B cell (primary cell): ENCODE results near the gene PA2G4. TPM values are rescaled to one million over a fixed set of nuclear protein-coding genes. Genes with fewer than 3 reads are reported as not detected.
A peak's percentile ranks its signal among the peaks of the same experiment; 100 is the strongest.

Source experiments
- ATAC-seq: fragments of 200-7000 bp; cut with Tn5 transposase; one replicate; pipeline ENCODE4 v1.10.0; 2021; ENCODE audit warnings: low read depth, mild to moderate bottlenecking, moderate number of reproducible peaks, moderate library complexity
- CTCF ChIA-PET: fragments of 350-600 bp; sonication (Branson Sonifier 250); formaldehyde crosslinking; loops from one replicate; lab custom pipeline; 2021; ENCODE audit warnings: antibody characterized with exemption, inconsistent platforms; lab: Charles Lee
- POLR2A ChIA-PET: fragments of 350-600 bp; sonication (Branson Sonifier 250); formaldehyde crosslinking; loops from one replicate; lab custom pipeline; 2021; ENCODE audit warnings: antibody characterized with exemption; lab: Charles Lee
- DNase-seq: peaks from one replicate; pipeline ENCODE4 v3.0.0; 2013
- H2AFZ ChIP-seq: 2 replicates; pipeline ENCODE4 v1.6.1; 2012; ENCODE audit warnings: mild to moderate bottlenecking, low read depth, low read length; ENCODE audit not compliant: insufficient read depth, poor library complexity, severe bottlenecking
- H3K27ac ChIP-seq, 2 donors: 1 replicate in 1 of 2; 2 replicates in 1 of 2; pipeline ENCODE4 v1.5.1; 2012 to 2013; ENCODE audit warnings: low read length in 2 of 2, mild to moderate bottlenecking in 2 of 2, moderate library complexity in 1 of 2
- H3K27me3 ChIP-seq, 4 experiments: fragments of 200-600 bp in 1 of 4; sonication (generic) in 1 of 4; replicated peaks in 1 of 4; 1 replicate in 2 of 4; 2 replicates in 2 of 4; pipeline versions ENCODE4 v1.6.1 to v1.7.0; 2013 to 2016; ENCODE audit warnings: low read length in 3 of 4, mild to moderate bottlenecking in 2 of 4, mixed read lengths in 1 of 4, moderate library complexity in 1 of 4; ENCODE audit not compliant: insufficient read depth in 4 of 4, control insufficient read depth in 3 of 4; ENCODE audit errors: control extremely low read depth in 1 of 4
- H3K36me3 ChIP-seq, 2 experiments: replicated peaks in 1 of 2; 1 replicate in 1 of 2; 2 replicates in 1 of 2; pipeline versions ENCODE4 v1.6.1 to v1.7.1; 2013; ENCODE audit warnings: low read length in 1 of 2; ENCODE audit not compliant: insufficient read depth in 2 of 2, control insufficient read depth in 1 of 2; ENCODE audit errors: control extremely low read depth in 1 of 2, extremely low read depth in 1 of 2
- H3K4me1 ChIP-seq, 2 donors: fragments of 200-600 bp in 1 of 2; sonication (generic) in 1 of 2; 1 replicate in 1 of 2; 2 replicates in 1 of 2; pipeline versions ENCODE4 v1.5.1 to v1.6.1; 2013 to 2017; ENCODE audit warnings: low read length in 2 of 2; ENCODE audit not compliant: control insufficient read depth in 2 of 2, insufficient read depth in 2 of 2
- H3K4me2 ChIP-seq: replicated peaks from 2 replicates; pipeline ENCODE3; 2012; ENCODE audit warnings: mild to moderate bottlenecking, low read depth, low read length; ENCODE audit not compliant: poor library complexity, severe bottlenecking
- H3K4me3 ChIP-seq, 5 experiments: fragments of 200-600 bp in 1 of 5; sonication (generic) in 1 of 5; 1 replicate in 3 of 5; 2 replicates in 2 of 5; pipeline versions ENCODE4 v1.5.1 to v1.7.0; 2011 to 2016; ENCODE audit warnings: low read length in 4 of 5, mild to moderate bottlenecking in 4 of 5, low read depth in 2 of 5, control low read depth in 1 of 5, moderate library complexity in 1 of 5; ENCODE audit not compliant: insufficient read depth in 1 of 5; ENCODE audit errors: control extremely low read depth in 1 of 5, extremely low read depth in 1 of 5
- H3K79me2 ChIP-seq: fragments of 200-600 bp; sonication (generic); one replicate; pipeline ENCODE4 v1.6.0; 2016; ENCODE audit warnings: low read length; ENCODE audit not compliant: control insufficient read depth, insufficient read depth
- H3K9ac ChIP-seq: fragments of 200-600 bp; sonication (generic); 2 replicates; pipeline ENCODE4 v1.6.1; 2017; ENCODE audit warnings: mild to moderate bottlenecking, low read length, moderate library complexity
- H3K9me3 ChIP-seq, 3 donors: one replicate each; pipeline versions ENCODE4 v1.6.1 to v1.7.1; 2013; ENCODE audit warnings: low read length in 2 of 3; ENCODE audit not compliant: control insufficient read depth in 2 of 3, insufficient read depth in 1 of 3; ENCODE audit errors: control extremely low read depth in 1 of 3
- H4K20me1 ChIP-seq: 2 replicates; pipeline ENCODE4 v1.6.0; 2012; ENCODE audit warnings: mild to moderate bottlenecking, low read length; ENCODE audit not compliant: insufficient read depth, control insufficient read depth, poor library complexity, severe bottlenecking
- H3K27ac Mint-ChIP-seq: one replicate; pipeline ENCODE4 v1.8.0; 2021; ENCODE audit warnings: mixed read lengths
- H3K27me3 Mint-ChIP-seq: one replicate; pipeline ENCODE4 v1.8.0; 2021; ENCODE audit warnings: mixed read lengths
- H3K4me1 Mint-ChIP-seq: one replicate; pipeline ENCODE4 v1.8.0; 2021; ENCODE audit warnings: mixed read lengths
- H3K4me3 Mint-ChIP-seq: one replicate; pipeline ENCODE4 v1.8.0; 2021; ENCODE audit warnings: mixed read lengths
- H3K9me3 Mint-ChIP-seq: one replicate; pipeline ENCODE4 v1.8.0; 2022; ENCODE audit warnings: mixed read lengths; ENCODE audit not compliant: insufficient read depth
- CTCF ChIP-seq: fragments of 200-600 bp; IDR thresholded peaks from one replicate; pipeline ENCODE4 v1.8.0; 2022; ENCODE audit warnings: antibody characterized with exemption, mild to moderate bottlenecking
- EZH2 ChIP-seq: IDR thresholded peaks from 2 replicates; pipeline ENCODE4 v1.6.1; 2012; ENCODE audit warnings: borderline replicate concordance, low read depth, mild to moderate bottlenecking, moderate library complexity, low read length; ENCODE audit not compliant: insufficient read depth, poor library complexity, severe bottlenecking
- WGBS: methylation state at CpG from one replicate; pipeline ENCODE4 v1.1.5; 2013; ENCODE audit warnings: missing lambda C conversion rate; ENCODE audit not compliant: insufficient coverage; 5-methylcytosine and 5-hydroxymethylcytosine counted together
- intact Hi-C: fragments of 100-400 bp; cut with micrococcal nuclease; formaldehyde crosslinking; loops from one replicate; pipeline ENCODE4 v1.10.0; 2022
- polyA plus RNA-seq: library from polyadenylated mRNA; depleted of rRNA; stranded (reverse); fragments of >200 nt; gene quantifications from 2 replicates; pipeline ENCODE4 v1.2.3, GENCODE V29; 2012
- total RNA-seq, 2 donors: library from RNA; stranded (reverse); fragments of 120-200 nt in 1 of 2; gene quantifications; 1 replicate in 1 of 2; 2 replicates in 1 of 2; pipeline versions ENCODE4 v1.2.3 to v1.2.4, GENCODE V29; 2013 to 2022

The PA2G4 gene
- total and polyA plus RNA-seq, 2 donors (not counting 1 experiment from before 2014, with no cell fraction given): 56.7 to 77.3 TPM

GRCh38 chr12:56158029-56158925 is 53.9 kb downstream of the PA2G4 start, which contains the start of gene MYL6:
TSS of gene MYL6 (plus strand) at chr12:56158359. CDS start at chr12:56158402, 43 bp downstream.
- H3K27ac ChIP-seq: peak within 1 kb of the TSS; percentile 88 to 97
- peak within 1 kb of the TSS; percentile 73 for H2AFZ ChIP-seq
- ATAC-seq (peak; percentile 87), DNase-seq (peak; percentile 96)
- Mint-ChIP-seq H3K9me3 (no peaks in the 10 kb centered on the region), H3K27ac (peak within 1 kb of the TSS; percentile 97), H3K4me1 (peaks cover 44% of the 10 kb centered on the region), H3K4me3 (peak within 1 kb of the TSS; percentile 96), H3K27me3 (no peaks in the 10 kb centered on the region)
- peaks cover 14% of the 10 kb centered on the region for H4K20me1 ChIP-seq
- no peaks in the 10 kb centered on the region for H3K9me3 ChIP-seq
- ChIA-PET POLR2A (interaction anchor here (1.0 to 4.1 kb wide), 4 partner anchors 31 to 63 kb away, joined by 4 to 44 read pairs (median 10); partner anchors contain the start of genes ESYT1, RNF41, SMARCC2 and ZC3H10), CTCF (interaction anchor here (0.5 to 2.8 kb wide), 8 partner anchors 10 to 63 kb away, joined by 3 to 17 read pairs (median 4); partner anchors contain the start of genes ESYT1, RNF41, SMARCC2 and ZC3H10)
- H3K4me2 ChIP-seq: peak within 1 kb of the TSS; percentile 83
- 1% methylated on average over 21 of the region's 30 CpGs for whole genome bisulfite sequencing
- H3K4me1 ChIP-seq: peaks cover 20 to 40% of the 10 kb centered on the region in 2 donors
- H3K9ac ChIP-seq: peak within 1 kb of the TSS; percentile 89
- H3K79me2 ChIP-seq: peaks cover 71% of the 10 kb centered on the region
- H3K27me3 ChIP-seq: no peaks in the 10 kb centered on the region
- H3K36me3 ChIP-seq: peaks cover 0 to 39% of the 10 kb centered on the region in 2 experiments
- peak within 1 kb of the TSS; percentile 80 to 97 (median 94) for H3K4me3 ChIP-seq
- no peak for TF ChIP-seq EZH2
- intact Hi-C loops: loop anchor here (1.0 to 10.0 kb wide), 5 partner anchors 31 to 917 kb away; partner anchors contain the start of genes NEMP1, RNF41, RPL41 and SMARCC2

DNA sequence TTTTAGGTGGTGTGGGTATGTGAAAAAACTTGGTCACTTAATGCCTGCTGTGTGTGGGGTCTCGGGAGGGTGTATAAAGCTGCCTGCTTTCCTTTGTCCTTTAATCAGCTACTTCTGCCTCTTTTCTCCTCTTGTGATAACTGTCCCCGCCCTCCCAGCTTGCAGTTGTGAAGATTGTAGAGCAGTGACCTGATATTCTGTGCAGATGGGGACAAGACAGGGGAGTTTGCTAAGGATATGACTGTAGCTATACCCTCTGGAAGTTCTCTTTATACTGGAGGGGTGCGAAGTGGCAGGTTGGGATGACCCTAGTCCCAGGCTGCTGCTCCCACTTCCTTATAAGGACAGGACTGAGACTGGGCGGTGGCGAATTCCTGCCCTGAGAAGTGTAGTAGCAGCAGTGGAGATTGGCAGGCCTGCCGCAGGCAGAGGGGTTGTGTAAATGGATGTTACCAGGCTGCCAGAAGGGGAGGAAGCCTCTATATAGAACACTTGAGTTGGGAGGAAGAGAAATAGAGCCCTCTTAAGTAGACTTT is 54.6 kb downstream of the PA2G4 start:
- H3K27ac Mint-ChIP-seq: peak overlapping the region; percentile 97
- intact Hi-C loops: loop anchor here (1.0 to 10.0 kb wide), 5 partner anchors 30 to 916 kb away; partner anchors contain the start of genes NEMP1, RNF41, RPL41 and SMARCC2
- H4K20me1 ChIP-seq: peaks cover 14% of the 10 kb centered on the region
- peak overlapping the region; percentile 89 for H3K9ac ChIP-seq
- H3K27me3 ChIP-seq: no peaks in the 10 kb centered on the region
- peak overlapping the region; percentile 83 for H3K4me2 ChIP-seq
- no peaks in the 10 kb centered on the region for H3K27me3 Mint-ChIP-seq
- DNase-seq (peak; percentile 44), ATAC-seq (no peak)
- peak overlapping the region; percentile 64 for H2AFZ ChIP-seq
- H3K4me3 Mint-ChIP-seq: peak overlapping the region; percentile 96
- no peaks in the 10 kb centered on the region for H3K9me3 Mint-ChIP-seq
- WGBS: 6% methylated on average over 2 of the region's 6 CpGs
- peak overlapping the region; percentile 80 to 97 (median 94) for H3K4me3 ChIP-seq
- CTCF ChIA-PET: interaction anchor here (0.5 to 3.4 kb wide), 10 partner anchors 29 to 1544 kb away, joined by 3 to 17 read pairs (median 4); partner anchors contain the start of genes ANKRD52, ESYT1, RNF41 and SMARCC2
- peak overlapping the region; percentile 88 to 97 for H3K27ac ChIP-seq
- H3K36me3 ChIP-seq: peaks cover 2 to 46% of the 10 kb centered on the region in 2 experiments
- TF ChIP-seq EZH2: no peak
- no peak for TF ChIP-seq CTCF
- POLR2A ChIA-PET: interaction anchor here (0.6 to 4.1 kb wide), 5 partner anchors 30 to 63 kb away, joined by 3 to 44 read pairs (median 4); partner anchors contain the start of genes ESYT1, RNF41 and SMARCC2
- H3K9me3 ChIP-seq: no peaks in the 10 kb centered on the region
- peaks cover 20 to 38% of the 10 kb centered on the region in 2 donors for H3K4me1 ChIP-seq
- H3K4me1 Mint-ChIP-seq: peaks cover 42% of the 10 kb centered on the region
- peaks cover 64% of the 10 kb centered on the region for H3K79me2 ChIP-seq
